HG03457 (cell line): ENCODE measurements around the gene NPEPL1.
"Not testable (repeated sequence)": the region's sequence is repeated elsewhere in the genome, so short reads cannot be mapped to it uniquely, and the experiment has no call there.

Source experiments
- ATAC-seq: cut with Tn5 transposase; IDR thresholded peaks from one replicate; pipeline ENCODE4 v1.9.1; 2021; ENCODE audit warnings: moderate number of reproducible peaks; ENCODE audit not compliant: unreplicated experiment

Gene NPEPL1

GRCh38 chr20:58712806-58713731 lies 20.5 kb downstream of the NPEPL1 start:
- no peak for ATAC-seq

GRCh38 chr20:58713801-58714339 lies 21.3 kb downstream of the NPEPL1 start:
- no peak for ATAC-seq

GRCh38 chr20:58714340-58714922 lies 21.8 kb downstream of the NPEPL1 start:
- ATAC-seq = no peak

- ATAC-seq = no peak
These were observed 22.3 kb downstream of the NPEPL1 start for GRCh38 chr20:58714923-58715351.

- ATAC-seq = no peak
These were observed 22.8 kb downstream of the NPEPL1 start for GRCh38 chr20:58715391-58715800.

- ATAC-seq = no peak
These were observed 23.3 kb downstream of the NPEPL1 start for GRCh38 chr20:58715801-58716475.

GRCh38 chr20:58716476-58717277 lies 24.1 kb downstream of the NPEPL1 start:
- no peak for ATAC-seq

- no peak for ATAC-seq
These were observed 24.9 kb downstream of the NPEPL1 start for GRCh38 chr20:58717278-58718091.

GRCh38 chr20:58718121-58718563 lies 25.5 kb downstream of the NPEPL1 start:
- ATAC-seq = no peak

GRCh38 chr20:58718729-58719128 lies 26.1 kb downstream of the NPEPL1 start:
- no peak for ATAC-seq

GRCh38 chr20:58719258-58719657 lies 26.7 kb downstream of the NPEPL1 start:
- ATAC-seq = no peak

GRCh38 chr20:58719971-58720371 lies 27.4 kb downstream of the NPEPL1 start:
- ATAC-seq = no peak

- ATAC-seq = no peak
These were observed 28.3 kb downstream of the NPEPL1 start for GRCh38 chr20:58720890-58721289.

- ATAC-seq = no peak
These were observed 29.6 kb downstream of the NPEPL1 start for GRCh38 chr20:58721951-58722778.

- ATAC-seq = no peak
These were observed 30.5 kb downstream of the NPEPL1 start for GRCh38 chr20:58722877-58723627.

- ATAC-seq = no peak
These were observed 31.0 kb downstream of the NPEPL1 start for GRCh38 chr20:58723628-58723984.

GRCh38 chr20:58726156-58726555 lies 33.6 kb downstream of the NPEPL1 start:
- ATAC-seq = not testable (repeated sequence)

GRCh38 chr20:58731192-58731591 lies 38.6 kb downstream of the NPEPL1 start:
- no peak for ATAC-seq
